ENCODE data around the gene NDUFB8. TPM values are rescaled to one million over a fixed set of nuclear protein-coding genes. Genes with fewer than 3 reads are reported as not detected.
A peak's percentile ranks its signal among the peaks of the same experiment; 100 is the strongest.

Gene NDUFB8
- total RNA-seq, 1 experiment from 2014 or later: 297 TPM

DNA sequence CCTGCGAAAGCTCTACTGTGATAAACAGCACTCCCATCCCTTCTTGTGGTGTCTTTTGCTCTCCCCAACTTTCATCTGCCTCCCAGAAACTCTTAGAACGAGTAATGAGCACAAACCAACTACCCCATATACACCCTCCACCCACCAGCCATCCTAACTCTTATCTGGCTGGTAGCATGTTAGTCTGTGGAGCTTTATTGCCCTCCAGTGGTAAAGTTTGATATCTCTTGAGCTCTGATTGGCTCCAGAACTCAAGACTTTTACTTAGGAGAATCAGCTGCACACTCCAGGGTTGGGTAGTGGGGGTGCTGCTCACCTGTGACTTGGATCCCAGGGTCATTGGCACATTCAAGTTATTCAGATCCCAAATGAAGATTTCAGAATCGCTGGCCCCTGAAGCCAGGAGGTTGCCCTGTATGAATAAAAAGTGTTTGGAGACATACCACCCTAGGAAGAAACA, 20.9 kb downstream of the NDUFB8 start:
- DNase-seq (ENCODE audit: low spot score): peak; percentile 76
- Histone ChIP-seq H3K36me3 (ENCODE audit: insufficient read depth, low read length, poor library complexity, severe bottlenecking) (no peaks in the 10 kb centered on the region), H3K27me3 (replicated peaks; ENCODE audit: insufficient read depth, low read depth, low read length, poor library complexity) (no peaks in the 10 kb centered on the region), H3K4me1 (ENCODE audit: insufficient read depth, low read length, poor library complexity, severe bottlenecking) (no peaks in the 10 kb centered on the region), H3K27ac (ENCODE audit: low read depth, low read length, poor library complexity, severe bottlenecking) (no peak overlapping the region), H3K9me3 (ENCODE audit: low read depth, low read length, poor library complexity, severe bottlenecking) (no peaks in the 10 kb centered on the region), H3K4me3 (ENCODE audit: low read depth, low read length, poor library complexity, severe bottlenecking) (no peak overlapping the region)
- peak; percentile 72 for TF ChIP-seq CTCF (conservative IDR thresholded peaks at IDR 0.05; ENCODE audit: low read depth, low read length)
- TF ChIP-seq EZH2 (IDR thresholded peaks at IDR 0.05; ENCODE audit: borderline replicate concordance, low read depth, low read length, poor library complexity, severe bottlenecking): no peak
- CTCF ChIA-PET: interaction anchor here (0.6 to 2.4 kb wide), 6 partner anchors 10 to 205 kb away, joined by 3 to 19 read pairs (median 5); no protein-coding TSS in a partner anchor
- intact Hi-C loops (cut with micrococcal nuclease; ENCODE audit: unreplicated experiment): loop anchor here (2.0 to 10.0 kb wide), 3 partner anchors 76 to 204 kb away; no protein-coding TSS in a partner anchor
- no TSS peak for BruUV-seq (replicated peaks)
- POLR2A ChIA-PET (ENCODE audit: low non-redundant PET): no interaction called here

GRCh38 chr10:100508266-100508665, 21.4 kb downstream of the NDUFB8 start:
- DNase-seq (ENCODE audit: low spot score): no peak
- intact Hi-C loops (cut with micrococcal nuclease; ENCODE audit: unreplicated experiment): loop anchor here (2.0 to 10.0 kb wide), 3 partner anchors 75 to 203 kb away; no protein-coding TSS in a partner anchor
- no peak overlapping the region for H3K4me3 ChIP-seq (ENCODE audit: low read depth, low read length, poor library complexity, severe bottlenecking)
- H3K9me3 ChIP-seq (ENCODE audit: low read depth, low read length, poor library complexity, severe bottlenecking): no peaks in the 10 kb centered on the region
- POLR2A ChIA-PET (ENCODE audit: low non-redundant PET): no interaction called here
- TF ChIP-seq EZH2 (IDR thresholded peaks at IDR 0.05; ENCODE audit: borderline replicate concordance, low read depth, low read length, poor library complexity, severe bottlenecking) (no peak), CTCF (conservative IDR thresholded peaks at IDR 0.05; ENCODE audit: low read depth, low read length) (no peak)
- CTCF ChIA-PET: interaction anchor here (1.0 to 2.4 kb wide), 4 partner anchors 10 to 162 kb away, joined by 3 to 19 read pairs (median 11); no protein-coding TSS in a partner anchor
- H3K27me3 ChIP-seq (replicated peaks; ENCODE audit: insufficient read depth, low read depth, low read length, poor library complexity): no peaks in the 10 kb centered on the region
- H3K27ac ChIP-seq (ENCODE audit: low read depth, low read length, poor library complexity, severe bottlenecking): no peak overlapping the region
- no peaks in the 10 kb centered on the region for H3K36me3 ChIP-seq (ENCODE audit: insufficient read depth, low read length, poor library complexity, severe bottlenecking)
- no peaks in the 10 kb centered on the region for H3K4me1 ChIP-seq (ENCODE audit: insufficient read depth, low read length, poor library complexity, severe bottlenecking)
- BruUV-seq (replicated peaks): no TSS peak

- Histone ChIP-seq H3K27ac (ENCODE audit: low read depth, low read length, poor library complexity, severe bottlenecking) (no peak overlapping the region), H3K4me3 (ENCODE audit: low read depth, low read length, poor library complexity, severe bottlenecking) (no peak overlapping the region), H3K4me1 (ENCODE audit: insufficient read depth, low read length, poor library complexity, severe bottlenecking) (no peaks in the 10 kb centered on the region), H3K27me3 (replicated peaks; ENCODE audit: insufficient read depth, low read depth, low read length, poor library complexity) (no peaks in the 10 kb centered on the region), H3K36me3 (ENCODE audit: insufficient read depth, low read length, poor library complexity, severe bottlenecking) (no peaks in the 10 kb centered on the region), H3K9me3 (ENCODE audit: low read depth, low read length, poor library complexity, severe bottlenecking) (no peaks in the 10 kb centered on the region)
- TF ChIP-seq CTCF (conservative IDR thresholded peaks at IDR 0.05; ENCODE audit: low read depth, low read length) (no peak), EZH2 (IDR thresholded peaks at IDR 0.05; ENCODE audit: borderline replicate concordance, low read depth, low read length, poor library complexity, severe bottlenecking) (no peak)
- no peak for DNase-seq (ENCODE audit: low spot score)
- ChIA-PET CTCF (no interaction called here), POLR2A (ENCODE audit: low non-redundant PET) (no interaction called here)
- intact Hi-C loops (cut with micrococcal nuclease; ENCODE audit: unreplicated experiment): loop anchor here (5.0 to 10.0 kb wide), 2 partner anchors 170 to 203 kb away; no protein-coding TSS in a partner anchor
- no TSS peak for BruUV-seq (replicated peaks)
Measured at GRCh38 chr10:100507357-100507732, 22.3 kb downstream of the NDUFB8 start.
